ENCODE results near the gene HMCN1. TPM values are rescaled to one million over a fixed set of nuclear protein-coding genes. Genes with fewer than 3 reads are reported as not detected.

The HMCN1 gene
- polyA plus RNA-seq, 1 experiment = 20.9 TPM

- CTCF ChIA-PET = no interaction called here
- no peak for DNase-seq (ENCODE audit: low read depth, low spot score)
- no peak overlapping the region for H3K4me3 ChIP-seq (ENCODE audit: low read depth, low read length)
- no peaks in the 10 kb centered on the region for H3K9me3 ChIP-seq (ENCODE audit: control insufficient read depth, insufficient read depth, low read length)
- POLR2A ChIA-PET = no interaction called here
- no peaks in the 10 kb centered on the region for H3K27me3 ChIP-seq (ENCODE audit: control insufficient read depth, insufficient read depth, low read length)
- TF ChIP-seq CTCF (IDR thresholded peaks at IDR 0.05; ENCODE audit: low read depth, low read length) = no peak
- no peak overlapping the region for H3K27ac ChIP-seq (ENCODE audit: low read depth, low read length)
Observed at GRCh38 chr1:185825556-185825955, 91.4 kb downstream of the HMCN1 start.

GRCh38 chr1:185834371-185834905, 100.2 kb downstream of the HMCN1 start:
- Histone ChIP-seq H3K27ac (ENCODE audit: low read depth, low read length) (no peak overlapping the region), H3K9me3 (ENCODE audit: control insufficient read depth, insufficient read depth, low read length) (no peaks in the 10 kb centered on the region), H3K4me3 (ENCODE audit: low read depth, low read length) (no peak overlapping the region), H3K27me3 (ENCODE audit: control insufficient read depth, insufficient read depth, low read length) (no peaks in the 10 kb centered on the region)
- CTCF ChIA-PET = interaction anchor here (2.0 kb wide), 1 partner anchor 21 kb away, joined by 6 read pairs; no protein-coding TSS in a partner anchor
- DNase-seq (ENCODE audit: low read depth, low spot score) = no peak
- no peak for TF ChIP-seq CTCF (IDR thresholded peaks at IDR 0.05; ENCODE audit: low read depth, low read length)
- POLR2A ChIA-PET = no interaction called here

- DNase-seq (ENCODE audit: low read depth, low spot score) = no peak
- ChIA-PET CTCF (no interaction called here), POLR2A (no interaction called here)
- no peak overlapping the region for H3K27ac ChIP-seq (ENCODE audit: low read depth, low read length)
- H3K4me3 ChIP-seq (ENCODE audit: low read depth, low read length) = no peak overlapping the region
- H3K27me3 ChIP-seq (ENCODE audit: control insufficient read depth, insufficient read depth, low read length) = no peaks in the 10 kb centered on the region
- no peaks in the 10 kb centered on the region for H3K9me3 ChIP-seq (ENCODE audit: control insufficient read depth, insufficient read depth, low read length)
- no peak for TF ChIP-seq CTCF (IDR thresholded peaks at IDR 0.05; ENCODE audit: low read depth, low read length)
Observed at GRCh38 chr1:185835191-185835590, 101.0 kb downstream of the HMCN1 start.

GRCh38 chr1:185837711-185838110, 103.5 kb downstream of the HMCN1 start:
- H3K27ac ChIP-seq (ENCODE audit: low read depth, low read length) = no peak overlapping the region
- no peak for TF ChIP-seq CTCF (IDR thresholded peaks at IDR 0.05; ENCODE audit: low read depth, low read length)
- DNase-seq (ENCODE audit: low read depth, low spot score) = no peak
- H3K27me3 ChIP-seq (ENCODE audit: control insufficient read depth, insufficient read depth, low read length) = no peaks in the 10 kb centered on the region
- no peak overlapping the region for H3K4me3 ChIP-seq (ENCODE audit: low read depth, low read length)
- H3K9me3 ChIP-seq (ENCODE audit: control insufficient read depth, insufficient read depth, low read length) = no peaks in the 10 kb centered on the region
- ChIA-PET POLR2A (no interaction called here), CTCF (interaction anchor here (2.5 kb wide), 1 partner anchor 24 kb away, joined by 6 read pairs; no protein-coding TSS in a partner anchor)

GRCh38 chr1:185838111-185838510, 103.9 kb downstream of the HMCN1 start:
- Histone ChIP-seq H3K27ac (ENCODE audit: low read depth, low read length) (no peak overlapping the region), H3K4me3 (ENCODE audit: low read depth, low read length) (no peak overlapping the region), H3K9me3 (ENCODE audit: control insufficient read depth, insufficient read depth, low read length) (no peaks in the 10 kb centered on the region), H3K27me3 (ENCODE audit: control insufficient read depth, insufficient read depth, low read length) (no peaks in the 10 kb centered on the region)
- TF ChIP-seq CTCF (IDR thresholded peaks at IDR 0.05; ENCODE audit: low read depth, low read length) = no peak
- DNase-seq (ENCODE audit: low read depth, low spot score) = no peak
- ChIA-PET POLR2A (no interaction called here), CTCF (interaction anchor here (2.5 kb wide), 1 partner anchor 25 kb away, joined by 6 read pairs; no protein-coding TSS in a partner anchor)
